HG02571 (cell line): Measurements from ENCODE around the gene WDR33.

Experiments
- ATAC-seq: cut with Tn5 transposase; IDR thresholded peaks from one replicate; pipeline ENCODE4 v1.9.1; 2021; ENCODE audit warnings: mild to moderate bottlenecking, moderate library complexity; ENCODE audit not compliant: unreplicated experiment

Gene WDR33

DNA sequence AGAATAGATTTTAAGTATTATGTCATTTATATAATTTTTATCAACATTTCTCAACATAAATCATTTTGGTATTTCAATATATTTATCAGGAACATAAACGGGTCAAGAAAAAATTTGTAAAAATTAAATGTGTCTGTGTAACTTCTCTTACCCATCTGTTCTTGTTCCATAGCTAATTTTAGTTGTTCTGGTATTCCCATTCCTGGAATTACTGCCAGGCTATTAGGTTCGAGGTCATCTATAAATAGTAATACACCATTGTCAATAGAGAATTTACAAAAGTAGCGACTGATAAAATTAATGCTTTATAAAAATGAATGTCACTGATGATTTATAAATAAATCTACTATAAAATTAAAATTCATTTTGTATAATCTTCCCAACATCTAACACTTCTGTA is 88.2 kb downstream of the WDR33 start:
- no peak for ATAC-seq

DNA sequence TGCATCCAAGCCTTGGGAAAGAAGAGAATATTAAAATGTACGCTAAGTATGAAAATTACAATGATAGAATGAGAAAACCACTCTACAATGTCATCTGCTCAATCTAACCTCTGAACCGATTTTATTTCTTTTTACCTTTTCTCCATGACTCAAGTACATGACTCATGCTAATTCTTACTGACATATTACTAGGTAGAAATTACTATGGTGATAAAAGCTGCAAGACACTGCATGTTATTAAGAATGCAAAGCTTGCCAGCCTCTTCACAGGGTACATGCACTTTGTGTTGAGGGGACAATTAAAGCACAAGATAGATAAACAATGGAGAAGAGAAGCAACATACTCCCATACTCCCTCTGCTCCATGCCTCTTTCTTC is 89.0 kb downstream of the WDR33 start:
- no peak for ATAC-seq

DNA sequence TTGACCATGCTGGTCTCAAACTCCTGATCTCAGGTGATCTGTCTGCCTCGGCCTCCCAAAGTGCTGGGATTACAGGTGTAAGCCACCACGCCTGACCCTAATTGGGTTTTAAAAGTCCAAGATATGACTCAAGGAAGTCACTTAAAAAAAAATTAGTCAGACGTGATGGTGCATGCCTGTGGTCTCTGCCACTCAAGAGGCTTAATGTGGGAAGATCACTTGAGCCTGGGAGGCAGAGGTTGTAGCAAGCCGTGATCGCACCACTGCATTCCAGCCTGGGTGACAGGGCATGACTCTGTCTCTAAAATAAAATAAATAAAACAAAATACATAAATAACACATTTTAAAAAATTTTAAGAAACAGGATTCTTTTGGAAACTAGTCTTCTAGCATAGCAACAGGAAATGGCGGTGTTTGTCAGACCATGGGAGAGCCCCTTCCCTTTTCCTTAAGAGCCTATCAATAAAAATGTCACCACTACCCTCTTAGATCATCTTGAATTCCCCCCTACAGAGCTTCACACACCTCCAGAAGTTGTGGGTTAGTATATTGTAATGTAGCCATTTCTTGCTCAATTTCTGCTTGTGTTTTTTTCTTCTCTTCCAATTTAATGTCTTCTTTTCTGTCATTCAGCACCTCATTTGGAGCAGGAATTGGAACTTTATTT is 89.5 kb downstream of the WDR33 start:
- ATAC-seq = no peak

DNA sequence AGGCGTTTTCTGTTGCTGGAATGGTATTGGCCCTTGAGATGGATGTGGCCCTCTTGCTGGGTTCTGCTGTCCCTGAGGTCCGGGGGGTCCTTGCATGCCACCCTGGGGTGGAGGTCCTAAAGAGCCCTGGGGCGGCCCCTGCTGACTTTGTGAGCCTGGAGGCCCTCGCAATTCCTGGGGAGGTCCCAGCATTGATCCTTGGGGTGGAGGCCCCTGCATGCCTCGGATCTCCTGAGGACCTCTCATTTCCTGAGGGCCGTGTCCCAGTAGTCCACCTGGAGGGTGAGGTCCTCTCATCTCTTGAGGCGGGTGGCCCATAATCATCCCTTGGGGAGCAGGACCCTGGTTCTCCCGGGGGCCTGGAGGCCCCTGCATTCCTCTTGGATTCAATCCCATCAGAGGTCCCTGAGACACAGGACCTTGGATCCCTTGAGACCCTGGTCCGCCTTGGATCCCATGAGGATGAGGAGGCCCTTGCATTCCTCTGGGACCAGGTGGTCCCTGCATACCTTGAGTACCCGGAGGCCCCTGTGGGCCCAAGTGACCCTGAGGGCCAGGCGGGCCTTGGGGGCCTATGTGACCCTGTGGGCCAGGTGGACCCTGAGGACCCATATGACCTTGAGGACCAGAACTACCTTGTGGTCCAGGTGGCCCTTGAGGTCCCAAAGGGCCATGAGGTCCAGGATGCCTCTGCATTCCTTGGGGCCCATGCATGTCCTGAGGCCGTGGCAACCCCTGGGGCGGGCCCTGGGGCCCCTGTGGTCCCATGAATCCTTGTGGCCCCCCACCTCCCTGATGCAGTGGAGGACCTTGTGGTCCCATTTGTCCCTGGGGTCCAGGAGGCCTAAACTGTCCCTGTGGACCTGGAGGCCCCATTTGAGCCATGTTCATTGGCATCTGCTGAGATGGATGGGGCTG is 91.4 kb downstream of the WDR33 start:
- ATAC-seq = no peak

DNA sequence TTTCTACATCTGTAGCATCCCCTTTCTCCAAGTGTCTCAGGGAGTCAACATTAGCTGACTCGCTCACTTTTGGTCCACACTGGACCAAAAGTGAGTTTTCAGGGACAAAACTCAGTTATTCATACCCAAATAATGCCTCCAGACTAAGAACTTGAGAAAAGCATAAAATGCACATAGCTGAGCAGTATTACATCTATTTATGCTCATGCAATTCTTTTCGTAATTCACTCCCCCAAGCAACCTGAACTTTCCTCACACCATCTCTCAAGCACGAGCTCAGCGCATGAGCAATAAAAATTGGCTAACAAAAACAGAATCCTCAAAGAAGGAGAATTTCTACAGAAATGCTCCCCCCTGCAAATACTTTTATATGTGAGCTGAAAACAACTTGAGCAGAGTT is 92.7 kb downstream of the WDR33 start:
- ATAC-seq = no peak

DNA sequence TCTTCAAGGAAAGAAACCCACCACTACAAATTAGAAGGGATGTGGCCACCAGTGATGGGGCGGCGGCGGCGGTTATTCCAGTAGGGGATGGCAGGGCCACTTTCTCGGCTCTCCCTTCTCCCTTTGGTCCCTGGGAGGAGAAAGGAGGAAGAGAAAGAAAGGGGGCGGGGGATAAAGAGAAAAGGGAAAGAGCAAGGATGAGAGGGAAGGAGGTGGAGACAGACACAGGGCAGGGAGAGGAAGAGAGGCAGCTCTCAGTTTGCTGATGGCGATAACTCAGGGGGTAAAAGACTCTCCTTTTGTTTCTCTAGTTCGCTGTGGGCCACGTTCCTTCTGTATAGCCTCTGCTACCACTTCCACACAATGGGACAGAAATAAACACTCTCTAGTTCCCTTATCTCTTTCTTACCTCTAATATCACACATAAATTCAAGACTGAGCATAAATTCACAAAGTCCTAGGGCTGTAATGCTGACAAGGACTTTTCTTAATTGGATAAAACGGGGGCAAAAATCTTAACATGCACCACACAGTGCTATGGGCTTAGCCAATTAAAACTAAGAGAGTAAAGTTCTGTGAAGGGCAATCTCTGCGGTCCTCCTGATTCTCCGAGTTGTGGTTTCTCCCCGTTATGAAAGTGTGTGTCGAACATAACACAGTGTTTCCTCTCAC is 95.1 kb downstream of the WDR33 start:
- no peak for ATAC-seq

DNA sequence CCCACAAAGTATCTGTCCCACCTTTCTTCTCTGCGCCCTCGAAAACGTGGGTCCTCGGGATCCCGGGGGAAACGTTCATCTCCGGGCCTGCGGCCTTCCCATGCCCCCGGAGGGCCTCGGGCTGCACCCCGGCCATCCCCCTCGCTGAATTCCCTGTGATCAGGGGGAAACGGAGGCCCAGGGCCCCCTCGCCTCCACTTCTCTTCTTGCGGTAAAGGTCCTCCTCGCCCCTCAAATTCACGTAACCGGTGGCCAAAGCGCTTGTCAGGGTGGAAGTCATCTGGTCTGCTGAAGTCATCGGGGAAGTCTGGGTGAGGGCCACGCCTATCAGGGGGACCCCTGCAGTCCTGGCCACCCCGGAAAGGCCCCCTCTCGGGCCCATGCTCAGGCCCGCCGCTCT is 97.4 kb downstream of the WDR33 start:
- no peak for ATAC-seq

DNA sequence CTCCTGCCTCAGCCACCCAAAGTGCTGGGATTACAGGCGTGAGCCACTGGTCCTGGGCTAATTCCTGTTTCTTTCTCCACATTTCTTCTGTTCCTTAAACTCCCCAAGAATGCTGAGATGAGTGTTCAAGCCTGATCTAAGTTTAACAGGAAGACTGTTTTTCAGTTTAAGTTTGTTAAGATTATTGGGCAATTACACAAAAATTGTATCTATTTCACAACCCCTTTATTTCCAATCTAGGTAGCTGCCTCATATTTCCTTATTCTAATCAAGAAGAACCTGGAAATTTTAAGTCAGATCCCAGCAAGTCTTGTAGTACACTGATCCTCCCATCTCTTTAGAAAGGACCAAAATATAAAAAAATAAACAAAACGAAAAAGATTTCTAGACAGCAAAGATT is 98.0 kb downstream of the WDR33 start:
- no peak for ATAC-seq

DNA sequence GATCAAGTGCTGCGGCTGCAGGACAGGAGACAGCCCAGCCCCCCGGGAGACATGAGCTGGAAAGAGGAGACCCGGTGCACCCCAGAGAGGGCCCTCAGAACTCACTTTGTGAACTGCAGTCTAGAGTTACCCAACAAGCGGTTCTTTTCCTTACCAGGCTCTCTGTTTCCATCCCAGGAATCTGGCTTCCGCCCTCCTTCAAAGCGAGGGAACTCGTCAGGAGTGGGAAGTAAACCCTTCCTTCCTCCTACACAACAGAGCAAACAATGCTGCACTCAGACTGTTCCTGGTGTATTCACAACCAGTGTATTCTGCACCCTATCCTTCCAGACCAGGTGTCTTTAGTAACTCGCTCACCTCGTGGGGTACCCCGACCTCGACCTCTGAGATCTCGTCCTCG is 101.6 kb downstream of the WDR33 start:
- ATAC-seq = no peak

DNA sequence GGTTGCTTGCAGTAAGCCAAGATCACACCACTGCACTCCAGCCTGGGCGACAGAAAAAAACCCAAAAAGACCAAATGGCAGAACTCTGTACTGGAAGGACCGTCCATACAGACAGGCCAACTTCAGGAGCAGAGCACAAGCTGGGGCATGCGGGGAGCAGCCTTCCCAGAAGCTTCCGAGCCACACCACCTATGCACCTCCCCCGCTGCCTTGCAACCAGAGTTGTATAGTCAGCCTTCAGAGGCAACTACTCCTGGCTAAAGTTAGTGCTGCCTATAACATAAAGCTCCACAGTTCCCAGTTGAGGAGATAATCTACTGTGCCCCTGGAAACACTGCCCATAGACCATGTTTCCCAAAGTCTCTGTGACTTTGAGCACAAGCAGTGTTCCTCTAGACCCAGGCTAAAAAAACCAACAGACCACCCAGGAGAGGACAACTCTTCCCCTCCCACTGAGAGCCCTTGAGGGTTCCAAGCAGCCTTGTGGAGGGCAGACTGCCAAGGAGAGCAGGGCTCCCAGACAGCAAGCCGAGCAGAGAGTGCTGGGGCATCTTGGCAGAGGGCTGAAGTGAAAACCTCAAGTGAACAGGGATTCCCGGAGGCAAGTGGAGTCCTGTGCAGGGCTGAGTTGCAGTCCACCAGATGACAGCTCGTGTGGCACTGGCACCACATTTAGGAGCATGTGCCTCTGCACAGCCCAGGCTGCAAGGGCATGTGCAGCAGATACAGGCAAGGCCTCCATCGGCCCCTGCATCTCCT is 102.9 kb downstream of the WDR33 start:
- ATAC-seq = no peak

DNA sequence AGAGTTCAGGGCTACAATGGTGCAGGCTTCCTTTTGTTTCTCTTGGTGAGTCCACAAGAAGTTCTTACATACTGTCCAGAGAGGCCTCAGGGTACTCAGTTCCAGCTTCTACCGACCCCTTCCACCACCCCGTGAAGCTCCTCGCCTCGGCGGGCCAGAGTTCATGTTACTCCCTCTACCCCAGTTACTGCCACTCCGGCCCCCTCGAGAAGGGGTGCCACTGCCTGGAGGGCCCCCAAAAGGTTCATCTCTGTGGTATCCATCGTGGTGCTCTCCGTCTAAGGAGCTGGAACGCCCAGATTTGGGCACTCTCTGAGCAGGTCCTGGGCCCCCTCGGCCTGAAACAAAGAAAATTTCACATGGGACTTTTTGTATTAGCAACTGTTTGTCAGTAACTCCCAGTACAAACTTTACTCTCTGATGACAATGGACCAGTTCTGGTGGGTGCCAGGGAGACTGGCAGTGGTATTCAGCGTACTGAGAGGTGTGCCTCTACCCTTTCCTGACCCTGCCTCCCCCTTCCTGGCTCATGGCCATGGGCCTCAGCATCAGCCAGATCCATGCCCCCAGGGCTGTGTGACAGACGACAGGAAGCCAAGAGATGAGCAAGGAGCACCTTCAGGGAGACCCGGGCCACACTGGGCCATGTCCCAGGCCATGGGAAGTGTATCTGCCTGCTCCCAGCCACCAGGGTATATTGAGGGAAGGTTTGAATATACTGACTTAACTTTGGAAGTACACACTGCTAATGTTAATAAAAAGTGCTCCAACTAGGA is 104.6 kb downstream of the WDR33 start:
- ATAC-seq = no peak

DNA sequence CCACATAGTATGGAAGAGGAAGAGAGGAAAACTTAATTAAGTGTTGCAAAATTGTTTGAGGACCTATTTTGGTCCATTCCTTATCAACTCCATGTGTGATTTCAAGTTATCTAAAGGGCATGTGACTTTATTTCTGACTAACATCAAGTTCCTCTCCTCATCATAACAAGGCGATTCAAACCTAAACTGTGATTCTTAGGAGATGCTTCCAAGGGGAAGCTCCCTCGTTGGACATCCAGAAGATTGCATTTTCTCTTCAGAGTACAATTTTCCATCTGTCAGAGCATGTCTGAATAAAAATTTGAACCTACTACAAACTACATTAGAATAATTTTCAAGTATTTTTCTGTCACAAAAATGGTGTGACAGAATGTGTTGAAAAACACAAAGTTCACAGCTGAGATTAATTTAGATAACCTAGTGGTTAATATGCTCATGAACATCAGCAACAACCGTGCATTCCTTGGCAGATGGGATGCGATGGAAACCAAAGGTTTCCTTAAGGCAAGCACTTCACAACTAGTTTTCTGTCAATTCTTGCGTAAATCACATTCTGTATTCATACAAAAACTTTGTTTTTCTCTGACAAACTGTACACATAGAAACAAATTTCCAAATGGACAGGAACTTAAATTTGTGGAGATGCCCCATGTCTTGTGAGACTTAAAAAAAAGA is 105.4 kb downstream of the WDR33 start:
- ATAC-seq = no peak

DNA sequence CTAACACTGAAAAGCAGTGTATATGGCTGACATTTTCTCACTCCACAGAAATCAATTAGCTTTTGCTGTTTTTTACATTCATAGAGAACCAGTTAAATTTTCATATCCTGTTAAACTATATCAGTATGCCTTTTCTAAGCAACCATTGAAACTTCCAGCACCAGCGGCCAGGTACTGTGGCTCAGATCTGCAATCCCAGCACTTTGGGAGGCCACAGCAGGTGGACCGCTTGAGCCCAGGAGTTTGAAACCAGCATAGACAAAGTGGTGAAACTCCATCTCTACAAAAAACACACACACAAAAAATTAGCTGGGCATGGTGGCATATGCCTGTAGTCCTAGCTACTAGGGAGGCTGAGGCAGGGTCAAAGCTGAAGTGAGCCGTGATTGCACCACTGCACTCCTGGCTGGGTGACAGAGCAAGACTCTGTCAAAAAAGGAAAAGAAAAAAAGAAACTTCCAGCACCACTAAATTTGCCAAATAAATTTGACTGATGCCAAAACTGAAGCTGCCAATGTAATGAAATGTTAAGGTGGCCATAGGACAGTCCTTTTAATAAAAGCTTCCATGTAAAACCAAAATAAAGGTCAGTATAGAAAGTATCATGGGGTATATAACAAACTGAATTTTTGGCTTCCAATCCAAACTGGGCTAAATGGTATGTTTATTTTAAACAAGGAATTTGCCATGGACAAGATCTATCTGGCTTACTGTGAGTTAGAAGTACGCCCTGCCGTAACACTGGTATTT is 106.2 kb downstream of the WDR33 start:
- no peak for ATAC-seq

DNA sequence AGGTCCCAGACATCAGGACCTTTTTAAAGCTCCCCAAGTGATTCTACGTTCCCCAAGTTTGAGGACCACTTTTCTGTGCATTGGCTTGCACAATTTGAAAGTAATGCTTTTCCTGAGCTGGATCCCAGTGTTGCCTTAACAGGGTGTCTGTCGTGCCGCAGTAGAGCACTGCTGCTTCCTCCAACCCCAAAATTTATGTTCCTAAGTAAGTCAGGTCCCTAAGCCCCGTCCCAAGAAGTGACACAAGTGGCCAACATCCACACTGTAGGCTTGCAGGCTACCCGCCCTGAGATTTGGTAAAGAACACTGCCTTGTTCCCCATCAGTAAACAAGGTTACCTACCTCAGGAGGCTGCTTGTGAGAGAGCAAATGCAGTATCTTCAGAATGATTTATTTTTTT is 107.7 kb downstream of the WDR33 start:
- ATAC-seq = no peak

DNA sequence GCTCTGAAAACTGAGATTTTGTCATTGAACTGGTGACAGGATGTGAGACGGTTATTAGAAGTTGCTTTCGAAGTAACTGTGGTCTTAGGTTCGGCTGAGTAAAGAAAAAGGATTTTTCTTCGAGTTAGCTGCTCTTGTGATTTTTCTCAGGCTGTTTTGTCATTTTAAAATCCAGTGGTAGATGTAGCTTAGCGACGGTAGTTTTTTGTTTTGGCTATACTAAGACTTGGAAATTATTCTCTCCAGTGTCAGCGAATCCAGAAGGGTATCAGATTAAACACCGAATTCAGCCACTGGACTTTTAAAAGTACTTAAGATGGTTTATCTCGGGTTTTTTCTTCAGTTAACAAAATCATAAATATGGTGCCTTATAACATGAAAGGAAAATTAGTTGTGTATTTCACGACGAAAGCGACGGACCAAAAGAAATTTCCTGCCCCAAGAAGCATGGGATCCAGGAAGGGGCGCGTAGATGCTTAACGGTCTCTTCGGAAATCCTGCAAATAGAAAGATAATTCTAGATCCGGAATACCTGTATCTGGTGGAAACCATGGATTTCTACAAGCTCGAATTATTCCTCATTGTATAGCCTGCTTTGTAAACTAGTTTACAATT is 108.5 kb downstream of the WDR33 start:
- ATAC-seq = no peak

DNA sequence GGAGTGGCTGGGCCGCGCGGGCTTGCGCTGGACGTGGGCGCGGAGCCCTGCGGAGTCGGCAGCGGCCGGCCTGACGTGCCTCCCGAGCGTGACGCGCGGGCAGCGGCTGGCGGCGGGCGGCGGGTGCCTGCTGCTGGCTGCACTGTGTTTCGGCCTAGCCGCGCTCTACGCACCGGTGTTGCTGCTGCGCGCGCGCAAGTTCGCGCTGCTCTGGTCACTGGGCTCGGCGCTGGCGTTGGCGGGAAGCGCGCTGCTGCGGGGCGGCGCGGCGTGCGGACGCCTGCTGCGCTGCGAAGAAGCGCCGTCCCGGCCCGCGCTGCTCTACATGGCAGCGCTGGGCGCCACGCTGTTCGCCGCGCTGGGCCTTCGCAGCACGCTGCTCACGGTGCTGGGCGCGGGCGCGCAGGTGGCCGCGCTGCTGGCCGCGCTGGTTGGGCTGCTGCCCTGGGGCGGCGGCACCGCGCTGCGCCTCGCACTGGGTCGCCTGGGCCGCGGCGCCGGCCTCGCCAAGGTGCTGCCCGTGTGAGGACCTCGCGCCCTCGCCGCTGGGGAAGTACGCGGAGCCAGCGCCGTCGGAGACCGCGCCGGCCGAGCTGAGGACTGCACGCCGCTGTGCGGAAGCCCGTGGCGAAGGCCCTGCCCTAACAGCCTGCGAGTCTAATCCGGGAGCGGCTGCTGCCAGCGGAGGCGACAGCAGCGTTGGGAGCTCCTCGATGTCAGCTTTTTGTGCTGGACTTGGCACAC is 109.1 kb downstream of the WDR33 start:
- peak; percentile 43 for ATAC-seq

DNA sequence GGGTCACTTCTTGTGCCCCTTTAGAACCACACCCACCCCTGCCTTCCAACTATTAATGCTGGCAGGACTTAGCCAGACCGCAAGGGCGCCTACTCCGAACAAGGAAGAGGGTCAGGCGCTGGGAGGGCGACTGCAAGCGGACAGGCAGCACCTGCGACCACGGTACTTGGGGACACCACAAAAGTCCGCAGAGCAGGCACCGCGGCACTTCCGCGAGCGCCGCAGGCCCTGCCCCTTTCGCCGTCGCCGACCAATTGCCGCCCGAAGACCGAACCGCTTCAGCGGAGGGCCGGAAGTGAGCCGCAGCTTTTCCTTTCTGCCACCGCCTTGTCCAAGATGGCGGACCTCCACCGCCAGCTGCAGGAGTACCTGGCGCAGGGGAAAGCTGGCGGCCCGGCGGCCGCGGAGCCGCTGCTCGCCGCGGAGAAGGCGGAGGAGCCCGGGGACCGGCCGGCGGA is 109.7 kb downstream of the WDR33 start, which contains the start of gene SFT2D3:
Gene SFT2D3, plus strand, starts transcription at position 305 of the 458 bp plus-strand sequence. Its CDS starts 32 bp downstream, at position 337.
- ATAC-seq = peak; percentile 73
